GM21447 (cell line): ENCODE data around the gene CORO2A.
"Not testable (repeated sequence)": the region's sequence is repeated elsewhere in the genome, so short reads cannot be mapped to it uniquely, and the experiment has no call there.

ENCODE experiments used
- ATAC-seq: cut with Tn5 transposase; IDR thresholded peaks from one replicate; pipeline ENCODE4 v1.9.1; 2021; ENCODE audit not compliant: unreplicated experiment

CORO2A gene

GRCh38 chr9:98191671-98192502 is 550 bp downstream of the CORO2A start:
- ATAC-seq, result peak; percentile 19

DNA sequence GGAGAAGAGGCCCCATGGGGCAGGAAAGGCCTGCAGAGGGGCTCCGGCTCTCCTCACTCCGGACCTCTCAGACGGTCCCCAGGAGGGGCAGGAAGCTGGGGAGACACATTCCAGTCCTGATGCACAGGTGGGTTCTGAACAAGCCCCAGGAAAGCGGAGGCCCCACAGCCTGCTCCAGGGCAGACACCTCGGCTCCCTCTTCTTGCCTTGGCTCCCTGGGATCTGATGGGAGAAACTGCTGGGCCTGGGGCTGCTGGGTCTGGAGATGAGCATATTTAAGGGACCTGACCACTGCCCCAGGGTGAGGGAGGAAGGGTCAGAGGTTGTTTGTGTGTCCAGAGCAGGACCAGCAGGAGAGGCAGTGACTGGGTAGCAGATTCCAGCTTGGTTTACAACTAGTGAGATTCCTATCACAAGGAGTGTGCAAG is 1.2 kb downstream of the CORO2A start:
- ATAC-seq, result no peak

- no peak for ATAC-seq
Observed at GRCh38 chr9:98190757-98191105, 1.7 kb downstream of the CORO2A start.

DNA sequence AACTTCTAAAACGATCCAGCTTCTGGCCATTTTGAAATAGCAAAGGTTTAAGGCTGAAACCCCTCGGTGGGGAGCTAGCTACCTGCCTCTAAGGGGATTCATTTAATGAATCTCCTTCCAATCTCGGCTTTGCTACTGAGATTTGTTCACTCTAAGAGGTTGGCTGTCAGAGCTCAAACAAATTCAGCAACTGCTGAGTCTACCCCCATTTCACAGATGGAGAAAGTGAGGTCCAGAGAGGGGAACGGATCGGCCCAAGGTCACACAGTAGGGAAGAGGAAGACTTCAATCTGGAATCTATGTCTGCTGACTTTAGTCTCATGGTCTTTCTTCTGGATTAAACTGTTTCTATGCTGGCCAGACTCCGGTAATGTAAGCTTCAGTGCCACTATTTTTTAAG is 3.0 kb downstream of the CORO2A start:
- no peak for ATAC-seq

DNA sequence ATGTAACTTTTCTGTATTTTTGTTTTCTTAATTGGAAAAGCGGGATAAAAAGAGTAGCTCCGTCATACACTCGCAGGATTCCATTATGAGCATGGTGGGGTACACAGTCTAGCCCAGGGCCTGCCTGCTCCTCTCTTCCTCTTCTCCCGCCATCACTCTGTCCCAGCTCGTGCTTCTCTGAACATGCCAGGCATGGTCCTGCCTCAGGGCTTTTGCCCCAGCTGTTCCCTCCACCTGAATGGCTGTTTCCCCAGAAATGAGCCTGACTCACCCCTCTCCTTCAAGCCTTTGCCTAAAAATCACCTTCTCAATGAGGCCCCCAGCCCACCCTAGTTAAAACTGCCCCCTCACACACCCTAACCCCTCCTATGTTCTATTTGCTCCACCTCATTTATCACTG is 4.5 kb downstream of the CORO2A start:
- no peak for ATAC-seq

GRCh38 chr9:98186236-98186635 is 6.2 kb downstream of the CORO2A start:
- no peak for ATAC-seq

DNA sequence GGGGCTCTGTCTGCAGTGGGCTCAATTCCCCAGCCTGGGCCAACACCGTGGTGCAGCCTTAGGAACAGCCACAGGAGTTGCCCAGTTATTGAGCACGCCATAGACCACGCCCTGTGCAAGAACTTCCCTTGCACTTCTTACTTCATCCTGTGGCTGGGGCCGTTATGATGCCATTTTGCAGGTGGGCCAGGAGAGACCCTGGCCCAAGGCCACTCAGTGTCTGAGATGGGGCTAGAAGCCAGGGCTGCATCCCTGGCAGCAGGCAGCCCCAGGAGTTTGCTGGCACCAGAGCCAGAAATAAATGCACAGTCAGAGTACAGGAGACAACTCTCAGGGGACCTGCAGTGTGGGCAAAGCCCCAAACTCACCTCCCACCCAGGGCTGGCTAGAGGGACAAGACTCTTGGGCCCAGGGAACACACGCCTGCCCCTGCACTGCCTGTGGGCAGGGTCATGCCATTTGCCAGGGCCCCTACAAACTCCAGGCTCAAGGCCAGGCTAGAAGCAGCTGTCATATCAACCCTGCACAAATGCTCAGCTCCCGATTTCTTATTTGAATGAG is 6.7 kb downstream of the CORO2A start:
- ATAC-seq, result no peak

DNA sequence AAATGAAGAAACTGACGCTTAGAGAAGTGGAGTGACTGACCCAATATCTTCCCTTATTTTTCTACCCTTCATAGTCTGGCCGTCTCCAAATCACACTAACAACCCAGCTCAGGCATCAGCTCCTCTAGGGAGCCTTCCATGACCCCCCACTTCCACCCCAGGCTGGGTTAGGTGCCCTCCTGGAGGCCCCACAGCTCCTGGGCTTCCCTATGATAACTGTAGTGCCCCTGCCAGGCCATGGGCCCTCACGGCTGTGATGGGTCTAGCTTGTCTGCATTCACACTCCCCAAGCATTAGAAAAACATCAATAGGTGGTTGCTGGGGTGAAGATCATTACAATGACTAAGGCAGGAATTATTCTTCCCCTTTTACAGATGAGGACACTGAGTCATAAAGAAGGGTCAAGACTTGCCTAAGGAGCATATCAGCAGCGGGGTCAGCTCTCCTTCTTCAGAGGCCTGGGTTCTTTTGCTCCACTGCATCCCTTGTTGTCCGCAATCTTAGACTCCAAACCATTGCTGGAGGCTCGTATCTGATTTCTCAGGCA is 7.3 kb downstream of the CORO2A start:
- no peak for ATAC-seq

DNA sequence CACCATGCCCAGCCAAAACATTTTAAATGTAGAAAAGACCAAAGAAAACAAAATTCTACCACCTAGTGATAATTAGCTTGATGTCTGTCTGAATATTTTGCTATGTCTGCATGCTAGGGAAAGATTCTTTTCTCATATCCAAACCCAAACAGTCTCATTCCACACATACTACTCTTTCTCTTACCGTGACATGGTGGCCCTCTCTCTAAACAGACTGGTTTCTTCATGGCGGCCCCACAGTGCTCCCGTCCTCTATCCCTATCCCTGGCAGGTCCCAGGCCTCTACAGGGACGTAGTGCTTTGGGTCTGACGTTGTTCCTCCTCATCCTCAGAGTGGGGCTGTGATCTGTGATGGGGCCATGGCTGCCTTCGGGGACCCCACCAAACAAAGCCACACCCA is 8.1 kb downstream of the CORO2A start:
- ATAC-seq, result no peak

DNA sequence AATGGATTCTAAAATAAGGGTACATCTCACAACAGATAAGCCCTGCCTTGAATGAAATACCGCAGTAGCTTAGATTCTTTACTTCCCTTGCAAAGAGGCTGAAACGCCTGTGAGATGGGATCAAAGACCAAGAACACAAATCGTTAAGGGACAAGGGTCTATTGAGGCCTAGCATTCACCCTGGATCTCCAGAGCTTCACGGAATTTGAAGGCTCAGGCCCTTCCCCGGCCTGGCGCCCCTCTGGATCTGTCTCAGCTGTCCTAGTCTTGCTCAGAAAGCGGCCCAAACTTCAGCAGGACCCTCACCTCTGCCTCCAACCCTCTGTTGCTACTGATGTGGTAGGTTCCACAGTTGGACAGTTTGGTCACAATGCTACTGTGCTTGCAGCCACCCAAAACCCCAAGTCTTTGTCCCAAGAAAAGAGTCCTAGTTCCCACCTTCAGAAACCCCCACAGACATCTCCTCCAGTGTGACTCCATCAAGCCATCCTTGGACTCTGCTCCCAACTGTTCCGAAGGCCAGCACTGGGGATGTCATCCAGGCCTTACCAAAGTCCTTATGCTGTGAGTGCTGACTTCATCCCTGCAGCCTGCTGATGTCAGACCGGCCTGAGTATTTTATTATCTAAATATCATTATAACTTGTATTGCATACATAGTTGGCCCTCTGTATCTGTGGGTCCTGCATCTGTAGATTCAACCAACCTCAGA is 9.4 kb downstream of the CORO2A start:
- no peak for ATAC-seq

DNA sequence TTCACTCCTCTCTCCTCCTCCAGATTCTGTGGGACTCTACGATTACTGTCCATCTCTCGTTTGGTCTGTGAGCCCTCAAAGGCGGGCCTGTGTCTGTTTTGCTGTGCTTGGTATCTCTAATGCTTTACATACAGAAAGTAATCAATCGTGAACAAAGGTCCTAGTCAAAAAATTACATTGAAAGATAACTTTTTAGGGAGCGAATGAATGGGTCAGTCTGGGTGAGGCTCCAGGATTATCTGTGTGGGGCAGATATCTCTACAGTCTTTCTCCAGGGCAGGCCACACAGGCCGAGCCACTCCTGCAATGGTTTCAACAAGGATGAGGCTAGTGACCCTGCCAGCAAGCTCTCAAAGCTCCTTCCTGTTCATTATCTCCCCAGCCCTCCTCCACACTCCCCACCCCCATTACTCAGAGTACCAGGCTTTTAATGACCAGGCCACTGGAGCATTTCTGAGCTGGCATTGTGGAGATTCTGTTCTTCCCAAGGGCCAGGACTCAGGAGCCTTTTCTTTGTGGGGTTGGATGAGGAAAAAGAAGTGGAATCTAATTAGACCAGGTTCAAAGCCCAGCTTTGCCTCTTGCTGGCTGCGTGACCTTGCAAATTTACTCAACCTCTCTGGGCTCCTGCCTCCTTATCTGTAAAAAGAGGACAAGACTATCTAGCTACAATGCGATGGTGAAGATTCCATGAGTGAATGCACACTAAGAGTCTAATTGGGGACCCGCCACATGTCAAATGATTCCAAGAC is 10.2 kb downstream of the CORO2A start:
- no peak for ATAC-seq

DNA sequence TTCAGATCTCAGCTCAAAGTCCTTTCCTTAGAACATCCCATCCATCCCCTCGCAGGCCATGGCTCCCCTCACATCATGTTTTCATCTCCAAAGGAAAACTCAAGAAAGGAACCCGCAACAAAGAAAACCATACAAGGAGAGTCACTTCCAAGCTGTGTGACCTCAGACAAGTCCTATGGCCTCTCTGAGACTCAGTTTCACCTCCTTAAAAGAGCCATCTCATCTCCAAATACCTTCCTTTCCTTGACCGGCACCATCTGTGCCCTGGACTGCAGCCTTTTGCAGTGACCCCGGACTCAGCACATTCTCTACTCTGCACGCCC is 10.7 kb downstream of the CORO2A start:
- ATAC-seq, result no peak

DNA sequence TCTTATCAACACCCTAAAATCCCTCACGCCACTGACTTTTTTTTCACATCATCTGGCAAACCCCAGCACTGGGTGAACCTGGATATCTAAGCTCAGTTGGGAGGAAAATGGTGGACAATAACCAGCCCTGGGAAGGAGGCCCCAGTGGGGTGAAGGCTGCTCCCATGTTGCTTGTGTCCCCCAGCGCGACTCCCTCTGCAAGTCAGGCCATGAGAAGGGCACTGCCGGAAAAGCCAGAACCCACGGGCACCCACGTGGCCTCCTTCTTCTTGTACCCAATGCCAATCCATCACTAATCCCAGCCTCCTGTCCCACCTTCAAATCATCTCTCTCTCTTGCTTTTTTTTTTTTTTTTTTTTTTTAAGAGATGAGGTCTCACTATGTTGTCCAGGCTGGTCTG is 11.4 kb downstream of the CORO2A start:
- no peak for ATAC-seq

- ATAC-seq, result no peak
Observed at GRCh38 chr9:98178874-98179850, 13.3 kb downstream of the CORO2A start.

DNA sequence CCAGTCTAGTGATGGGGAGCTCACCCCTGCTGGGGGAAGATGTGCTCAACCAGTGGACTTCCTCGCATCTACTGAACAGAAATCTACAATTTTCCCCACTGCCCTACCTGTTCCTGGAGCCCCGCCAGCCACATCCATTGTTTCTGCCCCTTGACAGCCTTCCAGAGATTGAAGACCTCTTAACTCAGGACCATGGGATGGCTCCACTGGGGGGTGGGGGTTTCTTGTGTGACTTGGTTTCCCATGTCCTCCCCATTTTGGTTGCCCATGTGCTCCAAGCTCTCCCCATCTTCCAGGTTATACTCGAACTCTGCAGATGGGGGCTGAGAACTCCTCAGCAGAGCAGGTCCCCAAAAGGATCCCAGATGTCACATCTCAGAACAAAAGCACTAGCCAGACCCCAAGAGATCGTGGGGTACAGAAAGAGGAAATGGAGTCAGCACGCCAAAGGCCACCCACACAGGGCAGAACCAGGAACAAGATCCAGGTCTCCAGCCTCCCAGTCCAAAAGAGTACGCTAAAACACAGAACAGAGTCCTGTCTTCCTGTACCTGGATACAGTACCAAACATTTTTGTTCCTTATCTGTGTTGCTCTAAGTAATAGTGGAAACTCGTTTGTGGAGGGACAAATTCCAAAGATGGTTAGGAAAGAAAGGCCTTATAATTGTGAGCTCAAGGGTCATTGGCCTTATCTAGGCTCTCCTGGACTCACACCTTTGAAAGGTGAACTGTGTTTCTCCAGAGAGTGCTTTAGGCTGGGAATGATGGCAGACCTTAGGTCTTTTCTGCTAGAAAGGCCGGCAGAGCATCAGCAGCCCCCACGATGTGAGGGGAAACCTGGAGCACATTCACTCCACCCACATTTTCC is 15.8 kb downstream of the CORO2A start:
- no peak for ATAC-seq

- no peak for ATAC-seq
Observed at GRCh38 chr9:98175762-98176161, 16.7 kb downstream of the CORO2A start.

GRCh38 chr9:98175028-98175569 is 17.3 kb downstream of the CORO2A start:
- no peak for ATAC-seq

DNA sequence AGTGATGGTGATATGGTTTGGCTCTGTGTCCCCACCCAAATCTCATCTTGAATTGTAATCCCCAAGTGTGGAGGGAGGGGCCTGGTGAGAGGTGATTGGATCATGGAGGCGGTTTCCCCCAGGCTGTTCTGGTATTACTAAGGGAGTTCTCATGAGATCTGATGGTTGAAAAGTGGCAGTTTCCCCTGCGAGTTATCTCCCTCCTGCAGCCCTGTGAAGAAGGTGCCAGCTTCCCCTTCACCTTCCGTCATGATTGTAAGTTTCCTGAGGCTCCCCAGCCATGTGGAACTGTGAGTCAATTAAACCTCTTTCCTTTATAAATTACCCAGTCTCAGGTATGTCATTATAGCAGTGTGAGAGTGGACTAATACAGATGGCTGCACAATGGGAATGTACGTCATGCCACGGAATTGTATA is 17.9 kb downstream of the CORO2A start:
- ATAC-seq, result not testable (repeated sequence)

DNA sequence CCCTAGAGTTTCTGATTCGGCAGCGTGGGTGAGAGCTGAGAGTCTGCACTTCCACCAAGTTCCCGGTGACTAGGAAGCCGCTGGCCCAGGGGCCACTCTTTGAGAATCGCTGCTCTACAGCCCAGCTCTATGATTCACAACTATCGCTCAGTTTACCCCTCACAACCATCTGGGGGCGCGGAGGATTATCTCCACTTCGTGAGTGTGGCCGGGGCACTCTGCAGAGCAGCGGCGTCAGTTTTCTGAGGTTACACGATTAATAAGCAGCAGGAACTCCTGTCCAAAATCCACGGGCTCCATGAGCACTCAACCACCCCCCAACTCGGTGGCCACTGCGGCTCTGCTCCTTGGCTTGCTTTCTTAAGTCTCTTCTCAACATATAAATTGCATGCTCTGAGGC is 19.3 kb downstream of the CORO2A start:
- no peak for ATAC-seq
